SK-N-SH (cell line): ENCODE data around the gene AHR. TPM values are rescaled to one million over a fixed set of nuclear protein-coding genes. Genes with fewer than 3 reads are reported as not detected.

Source experiments
- CTCF ChIA-PET: fragments of 300-600, 350-600 bp; formaldehyde crosslinking; extraction: SDS; loops from one replicate; lab custom pipeline; 2021; lab: Yijun Ruan, JAX
- POLR2A ChIA-PET: fragments of 350-600 bp; sonication (Branson Sonifier 250); formaldehyde crosslinking; extraction: SDS; loops from one replicate; lab custom pipeline; 2020; ENCODE audit warnings: antibody characterized with exemption, inconsistent platforms; lab: Yijun Ruan, JAX
- DNase-seq: peaks from one replicate; pipeline ENCODE4 v3.0.0; 2012
- H2AFZ ChIP-seq: fragments of 200-600 bp; sonication (generic); 2 replicates; pipeline ENCODE4 v1.8.1; 2016; ENCODE audit warnings: antibody characterized with exemption, mild to moderate bottlenecking, low read depth
- H3F3A ChIP-seq: fragments of 200-600 bp; sonication (generic); replicated peaks from 2 replicates; pipeline ENCODE3; 2016; ENCODE audit warnings: antibody characterized with exemption, mild to moderate bottlenecking; ENCODE audit not compliant: insufficient read depth
- H3K27ac ChIP-seq, 2 experiments: fragments of 200-500 bp in 1 of 2; fragments of 200-600 bp in 1 of 2; sonication (Bioruptor generic) in 1 of 2; sonication (generic), shearing (Covaris generic) in 1 of 2; 2 replicates each; pipeline versions ENCODE4 v1.5.1 to v1.6.1; 2014 to 2016; ENCODE audit warnings: low read depth in 2 of 2, inconsistent platforms in 1 of 2, low read length in 1 of 2, mild to moderate bottlenecking in 1 of 2, mixed read lengths in 1 of 2
- H3K27me3 ChIP-seq: fragments of 200-600 bp; sonication (generic), shearing (Covaris generic); 2 replicates; pipeline ENCODE4 v1.6.1; 2016; ENCODE audit warnings: mixed run types; ENCODE audit not compliant: insufficient read depth
- H3K36me3 ChIP-seq, 2 experiments: fragments of 200-500 bp in 1 of 2; fragments of 200-600 bp in 1 of 2; sonication (Bioruptor generic) in 1 of 2; sonication (generic) in 1 of 2; replicated peaks in 1 of 2; 2 replicates each; pipeline versions ENCODE3 to v1.5.1; 2014 to 2016; ENCODE audit warnings: low read length in 1 of 2, mild to moderate bottlenecking in 1 of 2; ENCODE audit not compliant: insufficient read depth in 2 of 2, control insufficient read depth in 1 of 2
- H3K4me1 ChIP-seq, 2 experiments: fragments of 200-500 bp in 1 of 2; fragments of 200-600 bp in 1 of 2; sonication (Bioruptor generic) in 1 of 2; sonication (generic), shearing (Covaris generic) in 1 of 2; 2 replicates each; pipeline versions ENCODE4 v1.5.1 to v1.6.1; 2014 to 2016; ENCODE audit warnings: low read depth in 1 of 2, low read length in 1 of 2, mixed run types in 1 of 2; ENCODE audit not compliant: insufficient read depth in 2 of 2, control insufficient read depth in 1 of 2
- H3K4me2 ChIP-seq: fragments of 200-600 bp; sonication (generic), shearing (Covaris generic); 2 replicates; pipeline ENCODE4 v1.6.1; 2017; ENCODE audit warnings: mixed run types
- H3K4me3 ChIP-seq, 2 experiments: fragments of 200-500 bp in 1 of 2; fragments of 200-600 bp in 1 of 2; sonication (Bioruptor generic) in 1 of 2; sonication (generic), shearing (Covaris generic) in 1 of 2; 2 replicates each; pipeline versions ENCODE4 v1.5.1 to v1.8.1; 2014 to 2016; ENCODE audit warnings: low read depth in 2 of 2, inconsistent platforms in 1 of 2, low read length in 1 of 2, mild to moderate bottlenecking in 1 of 2, mixed read lengths in 1 of 2, moderate library complexity in 1 of 2
- H3K79me2 ChIP-seq: fragments of 200-600 bp; sonication (generic); 2 replicates; pipeline ENCODE4 v1.8.1; 2017; ENCODE audit warnings: mild to moderate bottlenecking; ENCODE audit not compliant: insufficient read depth
- H3K9ac ChIP-seq: fragments of 200-600 bp; sonication (generic); 2 replicates; pipeline ENCODE4 v1.6.1; 2017; ENCODE audit warnings: mixed run types
- H3K9me2 ChIP-seq: fragments of 200-600 bp; sonication (generic); 2 replicates; pipeline ENCODE4 v1.6.1; 2017; ENCODE audit warnings: mixed run types
- H3K9me3 ChIP-seq: fragments of 200-600 bp; sonication (generic); 2 replicates; pipeline ENCODE4 v1.6.1; 2017; ENCODE audit warnings: mixed run types, mild to moderate bottlenecking, moderate library complexity
- H4K20me1 ChIP-seq: fragments of 200-600 bp; sonication (generic); 2 replicates; pipeline ENCODE4 v1.6.1; 2017; ENCODE audit warnings: mild to moderate bottlenecking, mixed run types; ENCODE audit not compliant: insufficient read depth
- CHD2 ChIP-seq: fragments of 150-350 bp; IDR thresholded peaks from 2 replicates; pipeline ENCODE4 v1.6.1; 2018; ENCODE audit warnings: low read length; ENCODE audit not compliant: partially characterized antibody
- CTCF ChIP-seq: fragments of 200-600 bp; sonication (generic); IDR thresholded peaks from 2 replicates; pipeline ENCODE4 v1.6.1; 2017; ENCODE audit warnings: antibody characterized with exemption, mild to moderate bottlenecking, moderate library complexity
- FOXJ3 ChIP-seq: sonication (generic); formaldehyde crosslinking; IDR thresholded peaks from 2 replicates; pipeline ENCODE4 v1.5.1; 2020; ENCODE audit warnings: mild to moderate bottlenecking, missing genetic modification reagents
- FOXM1 ChIP-seq: IDR thresholded peaks from 2 replicates; pipeline ENCODE4 v1.4.0; 2012; ENCODE audit warnings: low read depth, mild to moderate bottlenecking
- IRF3 ChIP-seq: fragments of 150-350 bp; IDR thresholded peaks from 2 replicates; pipeline ENCODE4 v1.6.1; 2016; ENCODE audit warnings: mild to moderate bottlenecking, low read depth, low read length
- JUND ChIP-seq: IDR thresholded peaks from 2 replicates; pipeline ENCODE4 v1.4.0; 2012
- MEF2A ChIP-seq: IDR thresholded peaks from 2 replicates; pipeline ENCODE4 v1.4.0; 2012; ENCODE audit warnings: low read depth, borderline replicate concordance
- MXI1 ChIP-seq: IDR thresholded peaks from 2 replicates; pipeline ENCODE4 v1.6.1; 2012; ENCODE audit warnings: mild to moderate bottlenecking, low read depth, low read length, improper control_type of control experiment
- NFIC ChIP-seq: IDR thresholded peaks from 2 replicates; pipeline ENCODE4 v1.4.0; 2012; ENCODE audit warnings: borderline replicate concordance
- NRF1 ChIP-seq: IDR thresholded peaks from 2 replicates; pipeline ENCODE4 v1.6.1; 2012; ENCODE audit warnings: low read depth, mild to moderate bottlenecking, low read length
- POLR2AphosphoS5 ChIP-seq: IDR thresholded peaks from 2 replicates; pipeline ENCODE4 v1.6.1; 2012; ENCODE audit warnings: low read depth, low read length
- RAD21 ChIP-seq: IDR thresholded peaks from 2 replicates; pipeline ENCODE4 v1.6.1; 2012; ENCODE audit warnings: mild to moderate bottlenecking, low read length
- REST ChIP-seq: IDR thresholded peaks from 2 replicates; pipeline ENCODE4 v1.6.1; 2012; ENCODE audit warnings: mild to moderate bottlenecking, low read depth, low read length, moderate library complexity
- RXRA ChIP-seq: IDR thresholded peaks from 2 replicates; pipeline ENCODE4 v1.4.0; 2012; ENCODE audit warnings: low read depth, mild to moderate bottlenecking, borderline replicate concordance
- SIN3A ChIP-seq: IDR thresholded peaks from 2 replicates; pipeline ENCODE4 v1.6.1; 2012; ENCODE audit warnings: low read depth, mild to moderate bottlenecking, low read length, moderate library complexity, borderline replicate concordance
- TCF12 ChIP-seq: IDR thresholded peaks from 2 replicates; pipeline ENCODE4 v1.4.0; 2012
- USF1 ChIP-seq: IDR thresholded peaks from 2 replicates; pipeline ENCODE4 v1.4.0; 2012; ENCODE audit warnings: low read depth, borderline replicate concordance
- USF2 ChIP-seq: fragments of 150-350 bp; IDR thresholded peaks from 2 replicates; pipeline ENCODE4 v1.6.1; 2017; ENCODE audit warnings: antibody characterized with exemption, low read length, low read depth, borderline replicate concordance
- YY1 ChIP-seq: IDR thresholded peaks from 2 replicates; pipeline ENCODE4 v1.4.0; 2012; ENCODE audit warnings: low read depth, mild to moderate bottlenecking
- ZBTB33 ChIP-seq: IDR thresholded peaks from 2 replicates; pipeline ENCODE4 v1.4.0; 2012; ENCODE audit warnings: low read depth, borderline replicate concordance
- WGBS: methylation state at CpG from one replicate; pipeline ENCODE4 v1.1.6; 2017; ENCODE audit warnings: low lambda C conversion rate; 5-methylcytosine and 5-hydroxymethylcytosine counted together
- polyA plus RNA-seq, 3 experiments: library from polyadenylated mRNA; depleted of rRNA; stranded (reverse); fragments of >200 nt; gene quantifications; 2 replicates each; pipeline ENCODE4 v1.2.3, GENCODE V29; 2012

The AHR gene
- polyA plus RNA-seq, 1 of the 3 experiments (the other 2 are of a cell fraction): not detected

GRCh38 chr7:17339952-17340351 is 41.5 kb downstream of the AHR start:
- no peaks in the 10 kb centered on the region for H3K79me2 ChIP-seq
- ChIA-PET POLR2A (no interaction called here), CTCF (interaction anchor here (0.7 kb wide), 1 partner anchor 11 kb away, joined by 3 read pairs; no protein-coding TSS in a partner anchor)

More at GRCh38 chr7:17339952-17340351, 41.5 kb downstream of the AHR start:
- TF ChIP-seq REST (no peak), MXI1 (no peak), NRF1 (no peak), NFIC (no peak), ZBTB33 (no peak), USF1 (no peak), FOXM1 (no peak), CHD2 (no peak), IRF3 (no peak), RAD21 (no peak), CTCF (no peak), TCF12 (no peak), MEF2A (no peak), RXRA (no peak), POLR2AphosphoS5 (no peak), USF2 (no peak), SIN3A (no peak), JUND (no peak), FOXJ3 (CRISPR knock-in tag) (no peak), YY1 (no peak)
- no peaks in the 10 kb centered on the region for H3K4me1 ChIP-seq
- no peak overlapping the region for H3K4me2 ChIP-seq
- H3F3A ChIP-seq: no peaks in the 10 kb centered on the region
- no peaks in the 10 kb centered on the region for H4K20me1 ChIP-seq
- no peak for DNase-seq
- no peak overlapping the region for H2AFZ ChIP-seq
- H3K27me3 ChIP-seq: peaks cover 20% of the 10 kb centered on the region; the same call in 1 of the 2 replicates
- WGBS: 11% methylated on average over 4 of the region's 4 CpGs
- no peaks in the 10 kb centered on the region for H3K36me3 ChIP-seq
- H3K27ac ChIP-seq: no peak overlapping the region
- no peaks in the 10 kb centered on the region for H3K9me3 ChIP-seq
- no peaks in the 10 kb centered on the region; the same call in 1 of the 2 replicates for H3K9me2 ChIP-seq
- H3K4me3 ChIP-seq: no peak overlapping the region
- H3K9ac ChIP-seq: no peak overlapping the region
